Ramos (cell line): Measurements from ENCODE around the gene MT1X.
"Not testable (repeated sequence)": the region's sequence is repeated elsewhere in the genome, so short reads cannot be mapped to it uniquely, and the experiment has no call there.

ENCODE experiments used
- in situ Hi-C: fragments of 300-500 bp; cut with MboI; formaldehyde crosslinking; loops from one replicate; pipeline ENCODE4 v1.14.3; 2022; ENCODE audit warnings: low sequenced_read_pairs; ENCODE audit not compliant: unreplicated experiment

Gene MT1X

GRCh38 chr16:56652600-56652999 is 29.7 kb upstream of the MT1X start:
- in situ Hi-C loops, result no loop called here

- in situ Hi-C loops, result no loop called here
Observed at GRCh38 chr16:56653218-56653617, 29.1 kb upstream of the MT1X start.

GRCh38 chr16:56657555-56658326 is 24.5 kb upstream of the MT1X start, which contains the start of gene MT1F:
Gene MT1F, plus strand, starts transcription at chr16:56657959. Its CDS starts 100 bp downstream, at chr16:56658059.
- in situ Hi-C loops, result no loop called here

GRCh38 chr16:56658327-56658875 is 23.9 kb upstream of the MT1X start:
- in situ Hi-C loops, result no loop called here

- in situ Hi-C loops, result no loop called here
Observed at GRCh38 chr16:56662357-56663354, 19.6 kb upstream of the MT1X start.

GRCh38 chr16:56664506-56664905 is 17.8 kb upstream of the MT1X start:
- in situ Hi-C loops, result no loop called here

GRCh38 chr16:56665286-56666261 is 16.7 kb upstream of the MT1X start:
- in situ Hi-C loops, result not testable (repeated sequence)

- in situ Hi-C loops, result no loop called here
Observed at GRCh38 chr16:56667581-56668571, 14.4 kb upstream of the MT1X start, which contains the start of gene MT1G. Gene MT1G, minus strand, starts transcription at chr16:56668065. Its CDS starts 72 bp downstream, at chr16:56667993.

- in situ Hi-C loops, result no loop called here
Observed at GRCh38 chr16:56669005-56669839, 13.0 kb upstream of the MT1X start, which contains the start of gene MT1H. Gene MT1H, plus strand, starts transcription at chr16:56669814. Its CDS starts 71 bp downstream, at chr16:56669885.

- in situ Hi-C loops, result no loop called here
Observed at GRCh38 chr16:56669840-56670619, 12.2 kb upstream of the MT1X start.

- in situ Hi-C loops, result no loop called here
Observed at GRCh38 chr16:56670620-56670934, 11.7 kb upstream of the MT1X start.

- in situ Hi-C loops, result not testable (repeated sequence)
Observed at GRCh38 chr16:56671691-56672090, 10.6 kb upstream of the MT1X start.

- in situ Hi-C loops, result not testable (repeated sequence)
Observed at GRCh38 chr16:56672171-56672570, 10.1 kb upstream of the MT1X start.

- in situ Hi-C loops, result no loop called here
Observed at GRCh38 chr16:56672761-56673536, 9.3 kb upstream of the MT1X start.

- in situ Hi-C loops, result no loop called here
Observed at GRCh38 chr16:56673921-56674320, 8.3 kb upstream of the MT1X start.

- in situ Hi-C loops, result not testable (repeated sequence)
Observed at GRCh38 chr16:56674570-56674969, 7.7 kb upstream of the MT1X start.
